Activated gamma-delta T cell (primary cell): Measurements from ENCODE around the gene OSBPL7.
"Not testable (repeated sequence)": the region's sequence is repeated elsewhere in the genome, so short reads cannot be mapped to it uniquely, and the experiment has no call there.

Source experiments
- DNase-seq: peaks from one replicate; lab custom pipeline; 2025; lab: John Stamatoyannopoulos, UW

Gene OSBPL7

DNA sequence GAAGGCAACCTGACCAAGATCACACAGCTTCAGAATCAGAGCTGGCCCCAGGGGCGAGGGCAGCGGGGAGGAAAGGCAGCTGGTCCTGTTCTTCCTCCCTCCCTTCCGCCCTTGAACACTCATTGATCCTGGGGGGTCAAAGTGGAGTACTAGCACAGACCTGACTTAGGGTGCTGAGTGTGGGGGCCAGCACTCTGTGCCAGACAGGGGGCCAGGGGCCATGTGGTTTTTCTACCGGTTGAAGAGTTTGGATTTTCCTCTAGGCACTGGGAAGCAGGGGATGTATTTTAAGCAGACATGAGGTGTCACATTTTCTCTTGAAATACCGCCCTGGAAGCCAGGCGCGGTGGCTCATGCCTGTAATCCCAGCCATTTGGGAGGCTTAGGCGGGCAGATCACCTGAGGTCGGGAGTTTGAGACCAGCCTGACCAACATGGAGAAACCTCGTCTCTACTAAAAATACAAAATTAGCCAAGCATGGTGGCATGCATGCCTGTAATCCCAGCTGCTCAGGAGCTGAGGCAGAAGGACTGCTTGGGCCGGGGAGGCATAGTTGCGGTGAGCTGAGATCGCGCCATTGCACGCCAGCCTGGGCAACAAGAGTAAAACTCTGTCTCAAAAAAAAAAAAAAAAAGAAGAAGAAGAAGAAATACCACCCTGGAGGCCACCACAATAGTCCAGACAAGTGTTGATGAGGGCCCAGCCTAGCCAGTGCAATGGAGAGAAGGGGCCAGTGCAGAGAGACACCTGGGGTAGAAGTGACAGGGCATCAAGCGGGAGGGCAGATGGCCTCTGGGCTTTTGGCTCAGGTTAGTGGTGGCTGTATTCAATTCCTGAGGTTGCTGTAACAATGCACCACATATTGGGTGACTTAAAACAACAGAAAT, 15.3 kb downstream of the OSBPL7 start:
- DNase-seq: no peak

DNA sequence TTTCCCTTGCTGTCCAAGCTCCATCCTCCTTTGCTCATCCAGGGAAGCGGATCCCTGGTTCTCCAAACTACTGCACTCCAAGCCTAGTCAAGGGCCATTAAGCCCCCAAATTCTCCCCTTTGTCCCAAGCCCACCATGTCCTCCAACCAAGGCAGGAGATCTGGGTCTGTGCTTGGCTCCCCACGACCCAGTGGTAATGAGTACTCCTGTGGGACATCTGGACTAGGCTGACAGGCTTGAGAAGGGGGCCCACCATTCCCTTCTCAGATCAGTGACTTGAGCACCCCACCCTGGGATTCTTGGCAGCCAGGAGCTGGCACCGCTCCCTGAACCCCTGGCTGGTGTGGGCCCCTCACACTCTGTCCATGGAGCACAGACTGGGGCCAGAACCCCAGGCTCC, 17.1 kb downstream of the OSBPL7 start:
- no peak for DNase-seq

DNA sequence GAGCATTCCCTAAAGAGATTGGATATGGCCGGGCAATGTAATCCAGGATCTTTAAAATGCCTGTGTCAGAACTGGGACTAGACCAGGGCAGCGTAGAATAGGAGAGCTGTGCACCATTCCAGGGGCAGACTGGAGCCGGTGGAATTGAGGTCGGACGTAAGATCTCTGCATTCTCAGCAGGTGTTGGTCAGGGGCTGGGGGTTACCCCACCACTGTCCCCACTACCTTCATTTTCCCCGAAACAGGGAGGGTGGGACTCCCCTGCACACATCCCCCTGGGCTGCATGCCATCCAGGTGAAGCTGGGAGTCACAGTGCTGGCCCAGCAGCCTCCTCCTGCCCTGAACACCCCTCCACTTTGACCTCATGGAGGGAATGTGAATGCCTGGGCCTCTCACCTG, 17.8 kb downstream of the OSBPL7 start:
- DNase-seq: no peak

DNA sequence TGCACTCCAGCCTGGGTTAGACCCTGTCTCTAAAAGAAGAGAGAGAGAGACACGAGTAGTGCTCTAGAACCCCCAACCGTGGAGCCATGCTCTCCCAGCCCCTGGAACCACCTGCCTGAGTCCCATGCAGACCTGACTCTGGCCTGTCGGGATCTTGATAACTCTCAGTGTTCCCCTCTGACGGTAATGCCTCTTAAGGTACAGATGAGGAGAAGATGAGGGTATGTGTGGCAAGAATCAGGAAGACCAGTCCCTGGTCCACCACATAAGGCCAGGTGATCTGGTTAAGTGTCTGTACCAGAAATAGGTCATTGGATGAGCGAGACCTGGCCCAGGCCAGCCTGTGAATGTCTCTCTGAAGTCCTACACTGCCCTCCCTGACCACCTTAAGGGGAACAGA, 18.4 kb downstream of the OSBPL7 start:
- no peak for DNase-seq

DNA sequence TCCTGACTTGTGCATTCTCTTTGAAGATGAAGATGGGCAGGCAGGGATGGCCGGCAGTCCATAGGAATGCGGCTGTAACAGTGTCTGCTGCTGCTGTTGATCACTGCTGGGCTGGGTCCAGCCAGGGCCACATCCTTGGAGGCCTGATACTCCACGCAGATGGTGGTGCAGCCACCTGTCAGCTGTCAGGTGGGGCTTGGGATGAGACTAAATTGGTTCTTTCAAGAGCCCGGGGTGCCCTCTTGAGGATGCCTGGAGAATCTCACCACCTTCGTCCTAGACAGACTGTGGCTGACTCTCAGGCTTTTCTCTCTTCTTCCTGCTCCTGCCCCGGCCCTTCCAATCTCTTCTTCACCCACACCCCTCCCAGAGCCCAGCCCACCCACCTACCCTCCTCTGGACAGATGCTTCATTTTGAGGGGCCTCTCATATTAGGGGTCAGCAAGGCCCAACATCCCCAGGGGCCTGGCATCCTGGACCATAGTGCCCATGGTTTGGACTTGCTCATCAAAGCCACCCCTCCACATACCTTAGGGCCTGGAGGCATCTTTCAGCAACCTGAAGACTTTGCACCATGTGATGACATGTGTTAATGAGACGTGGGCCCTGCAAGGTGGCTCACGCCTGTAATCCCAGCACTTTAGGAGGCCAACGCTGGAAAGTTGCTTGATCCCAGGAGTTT, 19.1 kb downstream of the OSBPL7 start:
- no peak for DNase-seq

DNA sequence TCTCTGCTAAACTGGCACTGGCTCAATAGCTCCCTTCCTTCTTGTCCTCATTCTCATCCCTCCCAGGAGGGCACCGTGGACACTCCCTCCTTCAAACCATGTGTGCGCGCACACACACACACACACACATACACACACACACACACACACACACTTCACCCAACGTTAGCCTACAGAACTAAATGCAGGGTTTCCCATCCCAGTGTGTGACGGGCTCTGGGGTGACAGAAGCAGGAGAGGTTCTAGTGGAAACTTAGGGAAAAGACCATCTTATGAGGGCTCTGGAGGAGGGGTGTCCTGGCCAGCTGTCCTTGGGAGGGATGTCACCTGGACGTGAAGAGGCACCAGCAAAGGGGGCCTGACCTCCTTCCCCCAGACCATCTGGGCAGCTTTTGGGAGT, 19.7 kb downstream of the OSBPL7 start:
- no peak for DNase-seq

DNA sequence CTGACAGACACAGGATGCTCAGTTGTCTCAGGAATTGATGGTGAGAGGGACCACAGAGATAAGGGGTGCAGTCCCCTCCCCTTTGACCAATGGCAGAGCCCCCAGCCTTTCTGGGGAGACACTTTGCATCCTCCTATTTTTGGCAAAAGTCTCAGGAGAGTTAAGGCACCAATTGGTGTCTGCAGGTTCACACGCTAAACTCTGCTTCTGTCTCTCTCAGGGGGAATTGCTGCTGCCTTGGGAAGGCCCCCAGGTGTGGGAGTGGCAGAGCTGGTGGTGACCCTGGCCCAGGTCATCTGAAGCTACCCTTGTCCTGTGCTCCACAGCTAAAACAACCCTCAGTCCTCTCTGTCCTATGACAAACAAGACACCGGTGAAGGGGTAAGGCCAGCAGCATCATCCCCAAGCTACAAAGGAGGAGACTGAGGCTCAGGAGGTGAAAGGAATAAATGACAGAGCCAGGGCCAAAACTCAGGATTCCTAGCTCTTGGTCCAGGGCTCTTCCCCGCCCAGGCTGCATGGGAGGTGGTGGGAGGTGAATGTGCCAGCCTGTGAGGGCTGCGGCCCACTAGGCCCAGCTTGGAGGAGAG, 20.3 kb downstream of the OSBPL7 start:
- no peak for DNase-seq

DNA sequence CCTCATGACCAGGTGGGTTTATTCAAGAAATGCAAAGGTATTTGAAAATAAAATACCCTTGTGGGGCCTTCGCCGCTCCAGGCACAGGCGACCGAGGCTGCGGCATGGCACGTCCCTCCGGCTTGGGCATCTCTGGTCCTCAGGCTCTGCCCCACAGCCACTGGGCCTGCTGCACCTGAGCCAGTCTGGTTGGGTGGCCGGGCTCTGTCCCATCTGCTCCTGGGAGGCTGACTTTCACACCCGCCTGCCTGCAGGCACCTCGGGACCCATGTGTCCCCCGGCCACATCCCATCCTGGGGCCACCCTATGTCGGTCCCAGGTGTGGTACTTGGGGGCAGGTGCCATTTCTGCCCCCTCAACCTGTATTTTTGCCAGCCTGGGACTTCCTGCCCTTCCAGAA, 20.9 kb downstream of the OSBPL7 start:
- DNase-seq: no peak

DNA sequence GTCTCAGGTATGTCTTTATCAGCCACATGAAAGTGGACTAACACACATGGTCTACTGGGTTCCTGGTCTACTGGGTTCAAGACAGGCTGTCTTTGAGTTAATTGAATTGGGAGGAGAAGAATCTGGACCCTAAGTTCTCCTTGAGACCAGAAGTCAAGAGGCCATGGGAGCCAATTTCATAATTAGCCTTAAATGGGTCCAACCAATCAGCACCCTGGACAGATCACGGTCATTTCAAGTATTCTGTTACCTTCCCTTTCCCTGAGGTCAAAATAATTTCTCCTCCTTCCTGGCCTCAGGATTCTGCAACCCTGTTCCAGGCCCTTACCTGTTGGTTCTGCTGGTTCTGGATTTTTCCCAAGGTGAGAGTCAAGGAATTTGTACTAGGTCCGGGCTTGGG, 23.8 kb downstream of the OSBPL7 start:
- no peak for DNase-seq

DNA sequence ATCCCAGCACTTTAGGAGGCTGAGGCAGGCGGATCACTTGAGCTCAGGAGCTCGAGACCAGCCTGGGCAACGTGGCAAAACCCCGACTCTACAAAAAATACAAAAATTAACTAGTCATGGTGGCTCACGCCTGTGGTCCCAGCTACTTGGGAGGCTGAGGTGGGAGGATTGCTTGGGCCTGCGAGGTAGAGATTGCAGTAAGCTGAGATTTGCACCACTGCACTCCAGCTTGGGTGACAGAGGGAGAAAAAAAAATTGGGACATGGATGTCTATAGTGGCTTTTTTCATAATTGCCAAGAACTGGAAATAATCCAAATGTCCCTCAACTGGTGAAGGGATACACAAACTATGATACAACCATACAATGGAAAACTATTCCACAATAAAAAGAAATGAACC, 28.6 kb downstream of the OSBPL7 start:
- DNase-seq: no peak

DNA sequence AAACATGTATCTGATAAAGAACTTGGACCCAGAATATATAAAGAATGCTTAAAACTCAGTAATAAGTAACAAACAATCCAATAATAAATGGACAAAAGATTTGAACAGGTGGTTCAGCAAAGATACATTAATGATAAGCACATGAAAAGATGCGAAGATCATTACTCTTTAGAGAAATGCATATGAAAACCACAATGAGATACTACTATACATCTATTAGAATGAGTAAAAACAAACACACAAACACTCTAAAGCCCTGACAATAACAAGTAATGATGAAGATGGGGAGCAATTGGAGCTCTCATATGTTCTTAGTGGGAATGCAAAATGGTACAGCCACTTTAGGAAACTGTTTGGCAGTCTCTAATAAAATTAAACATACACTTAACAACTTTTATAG, 29.1 kb downstream of the OSBPL7 start:
- DNase-seq: no peak

DNA sequence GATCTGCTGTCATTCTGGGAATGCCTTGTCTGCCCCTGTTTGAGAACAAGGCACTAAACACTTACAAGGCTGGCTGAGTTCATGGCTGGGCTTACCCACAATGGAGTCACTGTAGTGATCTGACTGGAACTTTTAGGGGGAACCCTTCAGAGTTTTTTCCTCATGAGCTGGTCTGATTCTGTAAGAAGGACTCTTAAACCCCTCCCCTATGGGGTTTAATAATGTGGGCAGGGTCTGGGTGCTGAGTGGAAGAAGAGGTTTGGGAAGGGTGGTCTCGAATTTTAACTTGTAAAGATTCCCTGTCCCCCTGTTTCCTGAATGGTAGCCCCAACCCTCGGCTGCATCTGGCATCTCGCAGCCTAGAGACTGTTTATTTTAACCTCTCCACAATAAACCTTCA, 30.6 kb downstream of the OSBPL7 start:
- DNase-seq: no peak

DNA sequence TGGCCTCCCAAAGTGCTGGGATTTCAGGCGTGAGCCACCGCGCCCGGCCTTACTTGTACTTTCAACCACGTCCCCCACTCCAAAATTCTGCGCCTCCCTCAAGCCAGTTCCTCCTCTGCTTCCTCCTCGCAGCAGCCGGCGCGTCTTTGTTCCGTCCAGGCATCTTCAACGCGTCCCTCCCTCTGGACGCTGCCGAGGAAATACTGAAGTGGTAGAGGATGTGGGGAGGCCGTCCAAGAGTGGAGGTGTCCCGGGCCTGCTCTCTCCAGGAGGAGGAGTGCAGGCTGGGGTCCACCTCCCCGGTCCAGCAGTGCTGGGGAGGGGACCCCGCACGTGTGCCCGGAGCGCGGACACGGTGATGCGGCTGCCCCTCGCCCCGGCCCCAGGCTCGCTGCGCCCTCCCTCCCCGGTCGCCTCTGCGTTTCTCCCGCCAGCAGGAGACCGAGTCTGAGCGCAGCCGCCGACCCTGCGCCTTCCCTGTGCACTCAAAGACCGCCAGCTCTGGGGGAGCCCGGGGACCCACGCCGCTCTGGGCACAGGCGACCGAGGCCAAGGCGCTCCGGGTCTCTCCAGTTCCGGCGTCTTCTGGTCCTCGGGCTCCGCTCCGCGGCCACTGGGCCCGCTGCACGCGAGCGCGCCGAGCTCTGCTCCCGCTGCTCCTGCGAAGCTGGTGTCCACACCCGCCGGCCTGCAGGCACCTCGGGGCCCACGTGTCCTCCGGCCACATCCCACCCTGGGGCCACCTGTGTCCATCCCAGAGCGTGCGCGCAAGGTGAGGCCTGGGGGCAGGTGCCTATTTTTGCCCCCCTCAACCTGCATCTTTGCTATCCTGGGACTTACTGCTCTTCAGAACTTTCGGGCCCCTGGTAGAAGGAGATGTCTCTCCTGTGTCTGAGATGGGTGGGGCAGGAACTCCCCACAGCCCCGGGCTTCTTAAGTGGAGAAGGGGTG, 31.7 kb downstream of the OSBPL7 start:
- DNase-seq: no peak

DNA sequence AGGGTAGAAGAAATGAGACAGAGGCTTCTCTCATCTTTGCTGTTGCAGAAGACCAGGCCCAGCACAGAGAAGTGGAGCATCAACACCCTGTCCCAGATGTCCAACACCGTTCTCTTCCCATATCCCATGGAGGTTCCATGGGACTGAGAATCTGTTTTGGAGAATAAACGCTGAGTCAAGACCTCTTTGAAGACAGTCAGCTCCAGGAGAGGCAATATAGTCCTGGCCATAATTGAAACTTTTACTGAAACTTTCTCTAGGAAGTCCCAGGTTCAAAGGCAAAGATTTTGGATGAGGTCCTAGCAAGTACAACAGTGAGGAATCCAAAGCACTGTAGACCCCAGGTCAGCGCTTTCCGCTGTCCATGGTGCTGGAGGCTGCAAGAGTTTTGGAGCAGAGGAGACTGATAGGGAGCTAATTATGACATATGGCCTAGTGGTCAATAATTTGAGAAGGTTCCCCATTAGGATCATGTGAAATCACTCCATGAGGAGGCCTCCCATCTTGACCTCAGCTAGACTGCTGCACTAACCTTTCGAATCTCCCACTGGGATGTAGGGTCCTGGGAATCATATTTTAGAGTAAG, 36.0 kb downstream of the OSBPL7 start:
- DNase-seq: no peak

DNA sequence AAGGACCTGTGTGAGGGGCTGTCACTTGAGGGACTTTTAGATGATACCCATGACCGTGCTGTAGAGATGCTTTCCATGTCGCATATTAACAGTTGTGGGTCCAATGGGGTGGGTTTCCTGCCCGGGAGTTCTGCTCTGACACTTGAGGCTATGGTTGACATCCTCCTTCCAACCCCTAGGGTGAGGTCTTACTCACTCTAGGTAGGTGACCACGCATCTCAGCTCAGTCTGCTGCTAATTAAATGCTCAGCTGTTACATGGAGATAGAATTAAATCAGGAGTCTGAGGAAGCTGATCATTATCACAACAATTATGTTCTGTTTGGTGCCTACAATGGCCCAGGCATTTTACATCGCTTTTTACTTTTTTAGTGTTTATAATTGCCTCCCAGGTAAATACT, 40.2 kb downstream of the OSBPL7 start:
- no peak for DNase-seq

DNA sequence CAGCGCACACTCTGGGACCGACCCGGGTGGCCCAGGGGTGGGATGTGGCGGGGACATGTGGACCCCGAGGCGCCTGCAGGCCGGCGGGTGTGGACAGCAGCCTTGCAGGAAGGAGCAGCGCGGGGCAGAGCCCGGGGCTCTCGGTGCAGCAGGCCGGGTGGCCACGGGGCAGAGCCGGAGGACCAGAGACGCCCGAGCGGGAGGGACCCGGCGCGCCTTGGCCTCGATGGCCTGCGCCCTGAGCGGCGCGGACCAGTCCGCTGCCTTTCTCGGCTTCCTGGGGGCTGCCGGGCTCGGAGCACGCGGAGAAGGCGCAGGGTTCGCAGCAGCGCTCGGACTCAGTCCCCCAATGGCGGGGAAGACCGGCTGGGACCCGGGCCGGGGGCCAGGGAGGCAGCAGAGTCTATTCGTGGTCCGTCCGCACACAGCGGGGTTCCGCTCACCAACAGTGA, 43.4 kb downstream of the OSBPL7 start:
- no peak for DNase-seq

DNA sequence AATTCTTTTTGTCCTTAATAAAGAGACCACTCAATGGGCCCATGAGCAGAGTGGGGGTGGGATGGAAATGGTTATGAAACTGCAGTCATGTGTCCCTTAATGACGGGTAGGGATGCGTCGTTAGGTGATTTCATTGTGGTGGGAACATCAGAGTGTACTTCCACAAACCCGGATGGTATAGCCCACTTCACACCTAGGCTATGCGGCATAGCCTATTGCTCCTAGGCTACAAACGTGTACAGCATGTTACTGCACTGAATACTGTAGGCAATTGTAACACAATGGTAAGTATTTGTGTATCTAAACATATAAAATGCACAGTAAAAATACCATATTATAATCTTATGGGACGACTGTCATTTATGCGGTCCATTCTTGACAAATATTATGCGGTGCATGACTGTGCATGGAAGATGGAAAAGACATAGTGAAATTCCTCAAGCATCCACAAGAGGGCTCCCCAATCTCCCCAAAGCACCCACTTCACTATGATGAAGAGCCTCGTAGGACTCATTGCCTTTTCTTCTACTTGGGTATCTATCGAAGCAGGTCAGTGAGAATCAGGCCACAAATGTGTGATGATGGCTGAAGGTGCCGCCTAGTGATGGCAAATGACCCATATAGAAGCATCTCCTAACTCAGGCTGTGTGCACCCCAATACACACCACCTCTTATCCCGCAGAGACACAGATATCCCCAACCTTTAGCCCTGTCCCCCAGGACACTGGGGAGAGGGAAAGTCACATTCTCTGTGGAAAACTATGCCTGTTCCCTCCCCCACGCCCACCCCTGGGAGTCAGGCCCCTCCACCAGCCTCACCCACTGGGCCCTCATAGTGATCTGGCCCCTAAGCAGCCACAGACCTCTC, 45.0 kb downstream of the OSBPL7 start:
- DNase-seq: no peak

DNA sequence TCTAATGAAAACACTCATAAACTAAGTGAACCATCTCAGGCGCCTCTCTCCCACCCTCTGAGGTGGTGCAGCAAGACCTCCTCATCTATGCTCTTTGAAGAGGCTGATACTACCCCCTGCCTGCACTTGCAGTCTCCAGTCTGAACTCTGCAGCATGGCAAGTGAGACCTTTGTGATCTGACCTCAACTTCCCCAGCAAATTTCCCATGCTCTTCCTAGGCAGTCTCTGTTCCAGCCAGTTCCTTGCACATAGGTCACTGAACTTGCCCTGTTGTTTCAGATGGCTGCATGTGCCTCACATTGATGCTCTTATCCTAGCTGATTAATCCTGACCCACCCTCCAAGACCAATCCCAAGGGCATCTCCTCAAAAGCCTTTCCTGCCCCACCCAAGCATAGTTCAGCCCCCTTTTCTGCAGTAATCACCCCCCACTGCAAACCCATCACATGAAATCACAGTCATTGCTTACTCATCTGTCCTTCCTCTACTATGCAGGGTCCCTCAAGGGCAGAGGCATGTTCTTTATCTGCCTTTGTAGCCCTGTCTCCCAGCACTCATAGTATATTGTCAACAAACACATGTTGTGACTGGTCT, 46.5 kb downstream of the OSBPL7 start:
- no peak for DNase-seq

DNA sequence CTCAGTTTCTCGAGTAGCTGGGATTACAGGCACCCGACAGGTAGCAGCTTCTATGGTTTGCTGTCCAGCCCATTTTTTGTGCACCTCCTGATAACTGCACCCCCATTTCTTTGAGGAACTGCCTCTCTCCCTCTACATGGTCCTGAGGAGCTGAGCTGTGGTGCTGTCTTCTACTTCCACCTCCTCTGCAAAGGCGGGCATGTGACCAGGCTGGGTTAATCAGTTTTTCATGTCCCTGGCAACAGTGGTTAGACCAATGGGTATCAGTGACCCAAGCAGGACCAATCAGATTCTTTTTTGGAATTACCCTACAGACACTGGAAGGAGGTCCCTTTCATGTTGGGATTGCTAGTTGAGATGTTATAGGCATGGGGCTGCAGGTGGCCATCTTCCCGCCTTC, 47.3 kb downstream of the OSBPL7 start:
- no peak for DNase-seq

DNA sequence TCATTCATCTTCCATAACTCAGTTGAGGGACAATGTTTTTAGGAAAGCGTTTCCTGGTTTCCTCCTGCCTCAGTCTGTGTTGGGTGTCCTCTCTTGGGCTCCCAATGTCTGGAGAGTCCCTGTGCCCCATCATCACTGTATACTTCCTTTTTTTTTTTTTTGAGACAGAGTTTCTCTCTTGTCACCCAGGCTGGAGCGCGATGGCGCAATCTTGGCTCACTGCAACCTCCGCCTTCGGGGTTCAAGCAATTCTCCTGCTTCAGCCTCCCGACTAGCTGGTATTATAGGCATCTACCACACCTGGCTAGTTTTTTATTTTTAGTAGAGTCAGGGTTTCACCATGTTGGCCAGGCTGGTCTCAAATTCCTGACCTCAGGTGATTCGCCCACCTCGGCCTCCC, 47.9 kb downstream of the OSBPL7 start:
- DNase-seq: not testable (repeated sequence)
